HEK293T (cell line): Measurements from ENCODE around the gene DDT.
"Not testable (repeated sequence)": the region's sequence is repeated elsewhere in the genome, so short reads cannot be mapped to it uniquely, and the experiment has no call there.

ENCODE experiments used
- ARNT ChIP-seq: fragments of 450-650 bp; IDR thresholded peaks from 2 replicates; pipeline ENCODE4 v1.6.1; 2017; ENCODE audit warnings: mild to moderate bottlenecking
- BHLHE40 ChIP-seq: fragments of 450-650 bp; IDR thresholded peaks from 2 replicates; pipeline ENCODE4 v1.6.1; 2016; ENCODE audit warnings: mild to moderate bottlenecking, moderate library complexity, borderline replicate concordance
- ELF4 ChIP-seq: fragments of 450-650 bp; IDR thresholded peaks from 2 replicates; pipeline ENCODE4 v1.6.1; 2017; ENCODE audit warnings: antibody characterized with exemption
- FOXA1 ChIP-seq: fragments of 450-650 bp; IDR thresholded peaks from 2 replicates; pipeline ENCODE4 v1.6.1; 2016; ENCODE audit warnings: mild to moderate bottlenecking
- HDGF ChIP-seq: fragments of 450-650 bp; IDR thresholded peaks from 2 replicates; pipeline ENCODE4 v1.6.1; 2017; ENCODE audit warnings: antibody characterized with exemption, borderline replicate concordance
- NFRKB ChIP-seq: fragments of 450-650 bp; IDR thresholded peaks from 2 replicates; pipeline ENCODE4 v1.6.1; 2016; ENCODE audit warnings: mild to moderate bottlenecking, moderate library complexity
- TARDBP ChIP-seq: fragments of 450-650 bp; IDR thresholded peaks from 2 replicates; pipeline ENCODE4 v1.6.1; 2016
- TF ChIP-seq, protein P1 (sequence below): fragments of 450-650 bp; IDR thresholded peaks from 2 replicates; pipeline ENCODE4 v1.6.1; 2016

DNA sequence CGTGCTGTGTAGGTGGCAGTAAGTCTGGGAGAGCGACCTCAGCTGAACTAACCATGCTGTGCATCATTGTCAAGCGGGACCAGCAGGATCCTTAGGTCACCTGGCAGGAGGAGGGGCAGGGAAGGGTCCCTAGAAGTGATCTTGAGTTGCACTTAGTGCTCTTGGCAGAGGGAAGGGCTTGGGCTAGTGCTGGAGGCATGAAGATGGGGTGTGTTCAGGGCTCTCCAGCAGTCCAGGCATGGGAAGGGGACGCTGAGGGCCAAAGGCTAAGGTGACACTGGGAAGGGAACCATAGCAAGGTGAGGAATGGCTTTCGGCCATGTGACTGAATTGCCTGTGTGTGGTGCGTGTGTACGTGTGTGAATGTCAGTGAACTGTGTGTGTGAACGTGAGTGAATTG lies 11.8 kb upstream of the DDT start:
- TF ChIP-seq ELF4, FOXA1, HDGF, NFRKB, TARDBP, BHLHE40, ARNT: not testable (repeated sequence)
- TF ChIP-seq, protein P1, sequence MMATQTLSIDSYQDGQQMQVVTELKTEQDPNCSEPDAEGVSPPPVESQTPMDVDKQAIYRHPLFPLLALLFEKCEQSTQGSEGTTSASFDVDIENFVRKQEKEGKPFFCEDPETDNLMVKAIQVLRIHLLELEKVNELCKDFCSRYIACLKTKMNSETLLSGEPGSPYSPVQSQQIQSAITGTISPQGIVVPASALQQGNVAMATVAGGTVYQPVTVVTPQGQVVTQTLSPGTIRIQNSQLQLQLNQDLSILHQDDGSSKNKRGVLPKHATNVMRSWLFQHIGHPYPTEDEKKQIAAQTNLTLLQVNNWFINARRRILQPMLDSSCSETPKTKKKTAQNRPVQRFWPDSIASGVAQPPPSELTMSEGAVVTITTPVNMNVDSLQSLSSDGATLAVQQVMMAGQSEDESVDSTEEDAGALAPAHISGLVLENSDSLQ = not testable (repeated sequence)
